Lung (tissue), 16 donors: Measurements from ENCODE around the gene MCRIP1. TPM values are rescaled to one million over a fixed set of nuclear protein-coding genes. Genes with fewer than 3 reads are reported as not detected.
A peak's percentile ranks its signal among the peaks of the same experiment; 100 is the strongest.

Experiments
- ATAC-seq: fragments of 200-7000 bp; cut with Tn5 transposase; one replicate; pipeline ENCODE4 v1.9.1; 2020; ENCODE audit warnings: moderate number of reproducible peaks; ENCODE audit not compliant: insufficient read depth, low FRiP score
- DNase-seq, 3 donors: peaks; one replicate each; pipeline ENCODE4 v3.0.0-alpha.2; 2013 to 2017
- H3K27ac ChIP-seq, 2 donors: one replicate each; pipeline ENCODE4 v1.5.1; 2013; ENCODE audit warnings: mild to moderate bottlenecking in 2 of 2, moderate library complexity in 2 of 2, control low read depth in 1 of 2, inconsistent platforms in 1 of 2, low read depth in 1 of 2, low read length in 1 of 2
- H3K27me3 ChIP-seq, 3 donors: one replicate each; pipeline ENCODE4 v1.5.1; 2013; ENCODE audit warnings: low read length in 2 of 3; ENCODE audit not compliant: control insufficient read depth in 3 of 3, insufficient read depth in 3 of 3
- H3K36me3 ChIP-seq, 4 donors: one replicate each; pipeline ENCODE4 v1.5.1; 2013; ENCODE audit warnings: low read length in 4 of 4, mild to moderate bottlenecking in 1 of 4, moderate library complexity in 1 of 4; ENCODE audit not compliant: control insufficient read depth in 4 of 4, insufficient read depth in 4 of 4
- H3K4me1 ChIP-seq, 5 donors: one replicate each; pipeline ENCODE4 v1.5.1; 2013; ENCODE audit warnings: low read length in 5 of 5, mild to moderate bottlenecking in 2 of 5, moderate library complexity in 1 of 5; ENCODE audit not compliant: control insufficient read depth in 5 of 5, insufficient read depth in 5 of 5
- H3K4me3 ChIP-seq: one replicate; pipeline ENCODE4 v1.5.1; 2013; ENCODE audit warnings: mild to moderate bottlenecking, control low read depth, moderate library complexity
- H3K9ac ChIP-seq, 2 donors: one replicate each; pipeline ENCODE4 v1.5.1; 2013; ENCODE audit warnings: low read length in 2 of 2, control low read depth in 1 of 2; ENCODE audit not compliant: insufficient read depth in 1 of 2
- H3K9me3 ChIP-seq, 4 donors: one replicate each; pipeline ENCODE4 v1.5.1; 2013; ENCODE audit warnings: low read length in 3 of 4, mild to moderate bottlenecking in 1 of 4, moderate library complexity in 1 of 4; ENCODE audit not compliant: control insufficient read depth in 4 of 4, insufficient read depth in 3 of 4
- WGBS, 2 donors: extraction: QIAGEN DNeasy Blood & Tissue Kit; methylation state at CpG; one replicate each; pipeline ENCODE4 v1.1.7; 2013; 5-methylcytosine and 5-hydroxymethylcytosine counted together
- long read RNA-seq, 5 donors: transcript quantifications; one replicate each; lab custom pipeline, GENCODE V29; 2026
- polyA plus RNA-seq, 2 donors: library from polyadenylated mRNA; stranded (reverse); fragments of 200-250 nt; gene quantifications; one replicate each; pipeline ENCODE4 v1.2.1, GENCODE V29; 2013
- total RNA-seq, 2 donors: library from RNA; depleted of rRNA in 1 of 2; stranded (reverse); fragments of >200 nt in 1 of 2; gene quantifications; one replicate each; pipeline ENCODE4 v1.2.1, GENCODE V29; 2014 to 2021
- TF ChIP-seq, protein P1 (sequence below): IDR thresholded peaks from 2 replicates; pipeline ENCODE4 v1.5.1; 2012; ENCODE audit warnings: mild to moderate bottlenecking; ENCODE audit errors: control extremely low read depth, extremely low read depth
- donor health status: control.
- donor health status: control.
- donor health status: Bipolar disorder and iron deficiency.
- donor health status: healthy.
- donor health status: DM: yes; HTN: yes; CAD: no.

MCRIP1 gene, protein sequence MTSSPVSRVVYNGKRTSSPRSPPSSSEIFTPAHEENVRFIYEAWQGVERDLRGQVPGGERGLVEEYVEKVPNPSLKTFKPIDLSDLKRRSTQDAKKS
- total RNA-seq (10 to 100 TPM; 47.6 to 96.2 TPM), polyA plus RNA-seq (100 to 1,000 TPM; 117 to 188 TPM)
- long read RNA-seq, donor 1, transcript MCRIP1-201 (5 exons, 1,209 nt), result major isoform, 38 of 56 reads
- long read RNA-seq, donor 1, transcript MCRIP1-203 (6 exons, 925 nt), result minor isoform, 9 of 56 reads
- long read RNA-seq, donor 1, partial matches to known transcripts, result 0 of 56 reads
- long read RNA-seq, donor 1, other reads (novel, unspliced or antisense), result 0 of 56 reads
- long read RNA-seq, donor 2, transcript MCRIP1-201 (5 exons, 1,209 nt), result major isoform, 10 of 26 reads
- long read RNA-seq, donor 2, transcript MCRIP1-203 (6 exons, 925 nt), result minor isoform, 7 of 26 reads
- long read RNA-seq, donor 2, partial matches to known transcripts, result 0 of 26 reads
- long read RNA-seq, donor 2, other reads (novel, unspliced or antisense), result 0 of 26 reads
- long read RNA-seq, donor 3, transcript MCRIP1-210 (4 exons, 577 nt), result minor isoform, 5 of 35 reads
- long read RNA-seq, donor 3, transcript MCRIP1-211 (3 exons, 751 nt), result minor isoform, 5 of 35 reads
- long read RNA-seq, donor 3, transcript MCRIP1-201 (5 exons, 1,209 nt), result major isoform, 14 of 35 reads
- long read RNA-seq, donor 3, transcript MCRIP1-203 (6 exons, 925 nt), result minor isoform, 7 of 35 reads
- long read RNA-seq, donor 3, partial matches to known transcripts, result 0 of 35 reads
- long read RNA-seq, donor 3, other reads (novel, unspliced or antisense), result 0 of 35 reads
- long read RNA-seq, donor 4, transcript MCRIP1-201 (5 exons, 1,209 nt), result major isoform, 21 of 35 reads
- long read RNA-seq, donor 4, transcript MCRIP1-207 (4 exons, 2,775 nt), result minor isoform, 7 of 35 reads
- long read RNA-seq, donor 4, partial matches to known transcripts, result 0 of 35 reads
- long read RNA-seq, donor 4, other reads (novel, unspliced or antisense), result 0 of 35 reads
- long read RNA-seq, donor 5, transcript MCRIP1-203 (6 exons, 925 nt), result minor isoform, 14 of 75 reads
- long read RNA-seq, donor 5, transcript MCRIP1-207 (4 exons, 2,775 nt), result minor isoform, 5 of 75 reads
- long read RNA-seq, donor 5, transcript MCRIP1-201 (5 exons, 1,209 nt), result major isoform, 36 of 75 reads
- long read RNA-seq, donor 5, partial matches to known transcripts, result 10 of 75 reads
- long read RNA-seq, donor 5, other reads (novel, unspliced or antisense), result 0 of 75 reads

DNA sequence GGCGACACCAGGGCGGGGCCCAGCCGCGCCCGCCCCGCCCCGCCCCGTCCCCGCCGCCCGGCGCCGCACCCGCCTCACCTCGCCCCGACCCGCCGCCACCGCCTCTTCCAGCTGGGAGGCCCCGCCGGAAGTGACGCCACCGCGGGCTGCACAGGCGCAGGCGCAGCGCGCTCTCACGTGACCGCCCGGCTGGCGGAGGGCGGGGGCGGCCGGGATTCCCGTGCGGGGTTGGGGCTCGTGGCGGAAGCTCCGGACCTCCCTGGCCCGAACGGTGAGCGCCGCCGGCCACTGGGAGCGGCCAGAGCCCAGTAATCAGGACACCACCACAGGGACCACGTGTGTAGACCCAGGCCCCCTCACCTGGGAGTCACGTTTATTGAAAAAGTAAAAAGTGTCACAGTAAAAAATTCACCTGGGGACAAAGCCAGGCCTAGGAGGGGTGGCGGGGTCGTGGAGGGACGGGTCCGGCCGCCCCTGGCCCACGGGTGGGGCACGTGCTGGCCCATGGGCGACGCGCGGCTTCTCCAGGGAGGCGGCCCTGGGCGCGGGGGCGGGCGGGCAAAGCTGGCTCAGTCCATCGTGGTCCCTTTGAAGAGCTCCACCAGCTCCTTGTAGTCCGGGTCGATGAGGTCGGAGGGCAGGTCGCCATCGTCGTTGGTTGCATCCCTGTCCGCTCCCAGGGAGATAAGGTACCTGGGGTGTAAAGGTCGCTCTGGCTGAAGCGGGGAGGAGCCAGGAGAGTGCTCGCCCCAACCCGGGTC is at the start of gene MCRIP1:
Gene MCRIP1, minus strand, starts transcription at position 132 of the 761 bp plus-strand sequence. CDS start 8,785 bp downstream, outside the sequence.
- ATAC-seq (peak; percentile 1), DNase-seq (peak; percentile 94 to 96 (median 96))
- Histone ChIP-seq H3K4me1 (peaks cover 0 to 17% (median 11%) of the 10 kb centered on the region in 5 donors), H3K27ac (peak within 1 kb of the TSS; percentile 89 to 97), H3K4me3 (peak within 1 kb of the TSS; percentile 67), H3K27me3 (no peaks in the 10 kb centered on the region), H3K9ac (peak within 1 kb of the TSS; percentile 77 to 91), H3K9me3 (no peaks in the 10 kb centered on the region), H3K36me3 (peaks cover 0 to 5% (median 0%) of the 10 kb centered on the region in 4 donors)
- TF ChIP-seq, protein P1, sequence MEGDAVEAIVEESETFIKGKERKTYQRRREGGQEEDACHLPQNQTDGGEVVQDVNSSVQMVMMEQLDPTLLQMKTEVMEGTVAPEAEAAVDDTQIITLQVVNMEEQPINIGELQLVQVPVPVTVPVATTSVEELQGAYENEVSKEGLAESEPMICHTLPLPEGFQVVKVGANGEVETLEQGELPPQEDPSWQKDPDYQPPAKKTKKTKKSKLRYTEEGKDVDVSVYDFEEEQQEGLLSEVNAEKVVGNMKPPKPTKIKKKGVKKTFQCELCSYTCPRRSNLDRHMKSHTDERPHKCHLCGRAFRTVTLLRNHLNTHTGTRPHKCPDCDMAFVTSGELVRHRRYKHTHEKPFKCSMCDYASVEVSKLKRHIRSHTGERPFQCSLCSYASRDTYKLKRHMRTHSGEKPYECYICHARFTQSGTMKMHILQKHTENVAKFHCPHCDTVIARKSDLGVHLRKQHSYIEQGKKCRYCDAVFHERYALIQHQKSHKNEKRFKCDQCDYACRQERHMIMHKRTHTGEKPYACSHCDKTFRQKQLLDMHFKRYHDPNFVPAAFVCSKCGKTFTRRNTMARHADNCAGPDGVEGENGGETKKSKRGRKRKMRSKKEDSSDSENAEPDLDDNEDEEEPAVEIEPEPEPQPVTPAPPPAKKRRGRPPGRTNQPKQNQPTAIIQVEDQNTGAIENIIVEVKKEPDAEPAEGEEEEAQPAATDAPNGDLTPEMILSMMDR, result no peak
- 2 to 5% methylated on average over 51 to 76 of the region's 76 CpGs for WGBS, 2 donors

DNA sequence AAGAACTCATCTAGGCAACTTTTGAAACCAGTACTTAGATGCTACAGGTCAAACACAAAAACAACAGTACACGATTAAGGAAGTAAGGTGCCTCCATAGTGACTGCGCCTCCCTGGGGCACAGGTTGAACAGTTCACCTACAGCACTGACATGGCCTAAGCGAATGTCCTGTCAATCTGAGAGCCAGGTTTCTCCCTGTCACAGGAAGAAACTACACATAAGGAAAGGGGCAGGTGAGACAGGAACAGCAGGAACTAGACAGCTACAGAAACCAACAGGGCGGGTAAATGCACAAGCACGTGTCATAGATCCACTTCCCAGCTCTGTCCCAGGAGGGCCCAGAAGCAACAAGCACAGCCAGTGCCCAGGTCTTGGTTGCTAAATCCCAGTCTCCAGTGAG is 46.0 kb upstream of the MCRIP1 start:
- Histone ChIP-seq H3K4me3 (no peak overlapping the region), H3K9me3 (no peaks in the 10 kb centered on the region), H3K27me3 (no peaks in the 10 kb centered on the region), H3K27ac (no peak overlapping the region), H3K4me1 (no peaks in the 10 kb centered on the region), H3K36me3 (peaks cover 0 to 12% (median 9%) of the 10 kb centered on the region in 4 donors), H3K9ac (no peak overlapping the region)
- no peak for DNase-seq
- ATAC-seq, result no peak
- WGBS, 2 donors, result 93 to 95% methylated on average over 5 of the region's 5 CpGs
- TF ChIP-seq, protein P1, result no peak

DNA sequence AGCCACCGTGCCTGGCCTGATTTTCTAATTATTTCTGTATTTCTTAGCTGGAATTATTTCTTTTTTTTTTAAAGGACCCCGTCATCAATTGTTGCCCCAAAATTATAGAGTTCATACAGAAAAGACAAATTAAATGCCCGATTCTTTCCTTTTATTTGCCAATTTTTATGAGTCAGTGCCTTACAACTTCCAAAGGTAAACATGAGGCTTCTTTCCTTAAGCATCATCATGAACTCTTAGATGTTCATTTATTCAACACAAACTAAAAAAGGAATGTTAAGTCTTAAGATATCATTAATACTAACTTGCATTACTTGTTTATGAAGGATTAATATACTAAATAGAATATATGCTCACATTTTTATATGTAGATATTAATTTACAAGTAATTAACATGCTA is 45.2 kb upstream of the MCRIP1 start:
- Histone ChIP-seq H3K27me3 (no peaks in the 10 kb centered on the region), H3K36me3 (peaks cover 0 to 11% (median 8%) of the 10 kb centered on the region in 4 donors), H3K4me3 (no peak overlapping the region), H3K4me1 (no peaks in the 10 kb centered on the region), H3K27ac (no peak overlapping the region), H3K9ac (no peak overlapping the region), H3K9me3 (no peaks in the 10 kb centered on the region)
- TF ChIP-seq, protein P1, result no peak
- 95 to 97% methylated on average over 3 of the region's 3 CpGs for WGBS, 2 donors
- no peak for DNase-seq
- no peak for ATAC-seq
